PC-3 (cell line): ENCODE data around the gene DDOST. TPM values are rescaled to one million over a fixed set of nuclear protein-coding genes. Genes with fewer than 3 reads are reported as not detected.

Source experiments
- ATAC-seq: fragments of 200-7000 bp; cut with Tn5 transposase; 2 replicates; pipeline ENCODE4 v1.9.1; 2020; ENCODE audit warnings: mild to moderate bottlenecking, moderate library complexity
- Bru-seq: library from RNA; stranded (reverse); fragments of 400-500 nt; gene quantifications from one replicate; lab custom pipeline; 2021; lab: Mats Ljungman, UMichigan
- BruChase-seq, 2 experiments: library from RNA; stranded (reverse); fragments of 400-500 nt; gene quantifications; one replicate each; lab custom pipeline; 2021; lab: Mats Ljungman, UMichigan
- BruUV-seq: library from RNA; stranded (reverse); fragments of 400-500 nt; replicated peaks from 2 replicates; lab custom pipeline; 2021; lab: Mats Ljungman, UMichigan
- CTCF ChIA-PET: fragments of 300-600 bp; sonication (Branson Sonifier 250); formaldehyde crosslinking; loops from one replicate; lab custom pipeline; 2022; ENCODE audit warnings: antibody characterized with exemption; lab: Charles Lee
- POLR2A ChIA-PET: fragments of 300-600 bp; sonication (Branson Sonifier 250); formaldehyde crosslinking; loops from one replicate; lab custom pipeline; 2022; ENCODE audit warnings: antibody characterized with exemption; ENCODE audit not compliant: unreplicated experiment; lab: Charles Lee
- DNase-seq: peaks from one replicate; pipeline ENCODE4 v3.0.0-alpha.2; 2015
- H2AFZ ChIP-seq: fragments of 300-600 bp; sonication (generic); 2 replicates; pipeline ENCODE4 v1.6.0; 2016; ENCODE audit warnings: antibody characterized with exemption, low read length
- H3F3A ChIP-seq: fragments of 300-600 bp; sonication (generic); one replicate; pipeline ENCODE4 v1.6.0; 2017; ENCODE audit warnings: antibody characterized with exemption, low read length, control low read depth, mild to moderate bottlenecking; ENCODE audit not compliant: unreplicated experiment
- H3K27ac ChIP-seq: fragments of 300-600 bp; sonication (generic); 2 replicates; pipeline ENCODE4 v1.5.1; 2016; ENCODE audit warnings: mild to moderate bottlenecking, low read length
- H3K27me3 ChIP-seq: fragments of 300-600 bp; sonication (generic); 2 replicates; pipeline ENCODE4 v1.6.1; 2016; ENCODE audit warnings: low read length, mixed read lengths
- H3K36me3 ChIP-seq: fragments of 300-600 bp; sonication (generic); 2 replicates; pipeline ENCODE4 v1.6.1; 2016; ENCODE audit warnings: low read depth, mixed run types, low read length, mixed read lengths
- H3K4me1 ChIP-seq: fragments of 300-600 bp; sonication (generic); 2 replicates; pipeline ENCODE4 v1.5.1; 2016; ENCODE audit warnings: low read length; ENCODE audit not compliant: insufficient read depth
- H3K4me2 ChIP-seq: fragments of 300-600 bp; sonication (generic); 2 replicates; pipeline ENCODE4 v1.6.0; 2016; ENCODE audit warnings: low read length
- H3K4me3 ChIP-seq: fragments of 300-600 bp; sonication (generic); 2 replicates; pipeline ENCODE4 v1.5.1; 2016; ENCODE audit warnings: mild to moderate bottlenecking, low read length, mixed read lengths
- H3K79me2 ChIP-seq: fragments of 300-600 bp; sonication (generic); 2 replicates; pipeline ENCODE4 v1.6.1; 2017; ENCODE audit warnings: low read length, mixed read lengths
- H3K9ac ChIP-seq: fragments of 300-600 bp; sonication (generic); 2 replicates; pipeline ENCODE4 v1.6.0; 2016; ENCODE audit warnings: mild to moderate bottlenecking, low read length
- H3K9me2 ChIP-seq: fragments of 300-600 bp; sonication (generic); replicated peaks from 2 replicates; pipeline ENCODE4 v1.6.1; 2016; ENCODE audit warnings: mixed run types, low read length, mixed read lengths
- H3K9me3 ChIP-seq: fragments of 300-600 bp; sonication (generic); 2 replicates; pipeline ENCODE4 v1.6.1; 2016; ENCODE audit warnings: low read length, mixed read lengths
- H4K20me1 ChIP-seq: fragments of 300-600 bp; sonication (generic); 2 replicates; pipeline ENCODE4 v1.6.1; 2016; ENCODE audit warnings: low read length, mixed read lengths
- EZH2 ChIP-seq: fragments of 300-600 bp; sonication (generic); IDR thresholded peaks from one replicate; pipeline ENCODE4 v1.6.1; 2017; ENCODE audit warnings: antibody characterized with exemption, mild to moderate bottlenecking, low read length; ENCODE audit not compliant: unreplicated experiment
- EZH2phosphoT487 ChIP-seq: fragments of 300-600 bp; sonication (generic); IDR thresholded peaks from 2 replicates; pipeline ENCODE4 v1.6.1; 2018; ENCODE audit warnings: mild to moderate bottlenecking, antibody characterized with exemption, low read length, borderline replicate concordance
- intact Hi-C: fragments of 100-400 bp; cut with micrococcal nuclease; formaldehyde crosslinking; loops from 2 replicates; pipeline ENCODE4 v1.9.0; 2023
- long read RNA-seq: library from polyadenylated mRNA; unstranded; transcript quantifications from one replicate; pipeline ENCODE4 v2.0.0, GENCODE V29; 2021; ENCODE audit not compliant: unreplicated experiment
- total RNA-seq: library from RNA; depleted of rRNA; stranded (reverse); fragments of >200 nt; gene quantifications from 2 replicates; pipeline ENCODE4 v1.2.3, GENCODE V29; 2014; rRNA removed
- TF ChIP-seq, protein P1 (sequence below): fragments of 300-600 bp; sonication (generic); conservative IDR thresholded peaks from 2 replicates; pipeline ENCODE4 v1.5.1; 2017; ENCODE audit warnings: antibody characterized with exemption, low read depth, mild to moderate bottlenecking, low read length

Gene DDOST
- 334 and 357 TPM in 2 replicates for total RNA-seq
- Bru-seq, nascent RNA, result percentile 98 among the genes with signal in this experiment
- percentile 98 among the genes with signal in this experiment for BruChase-seq, experiment 1, labeled RNA remaining after a 6-hour chase
- BruChase-seq, experiment 2, labeled RNA remaining after a 2-hour chase, result percentile 97 among the genes with signal in this experiment
- long read RNA-seq, transcript DDOST-205 (2 exons, 766 nt), result minor isoform, 5 of 1,451 reads
- long read RNA-seq, transcript DDOST-202 (11 exons, 2,126 nt), result major isoform, 1,283 of 1,451 reads
- long read RNA-seq, partial matches to known transcripts, result 64 of 1,451 reads
- long read RNA-seq, other reads (novel, unspliced or antisense), result 99 of 1,451 reads

- peak within 1 kb of the TSS; percentile 72 for H2AFZ ChIP-seq
- peak within 1 kb of the TSS; percentile 96 for H3K9ac ChIP-seq
- ATAC-seq (peak; percentile 96), DNase-seq (peak; percentile 99)
- ChIA-PET POLR2A (interaction anchor here (0.6 to 1.0 kb wide), 3 partner anchors 28 to 155 kb away, joined by 3 to 4 read pairs (median 4); partner anchors contain the start of gene CDA), CTCF (interaction anchor here (0.6 to 0.9 kb wide), 2 partner anchors 18 to 73 kb away, joined by 3 to 11 read pairs; partner anchors contain the start of gene CDA)
- H3K9me2 ChIP-seq, result no peaks in the 10 kb centered on the region
- H3K79me2 ChIP-seq, result peaks cover 47% of the 10 kb centered on the region
- H4K20me1 ChIP-seq, result no peaks in the 10 kb centered on the region
- TSS peak; percentile 93 for BruUV-seq
- no peak for TF ChIP-seq EZH2phosphoT487
- TF ChIP-seq, protein P1, sequence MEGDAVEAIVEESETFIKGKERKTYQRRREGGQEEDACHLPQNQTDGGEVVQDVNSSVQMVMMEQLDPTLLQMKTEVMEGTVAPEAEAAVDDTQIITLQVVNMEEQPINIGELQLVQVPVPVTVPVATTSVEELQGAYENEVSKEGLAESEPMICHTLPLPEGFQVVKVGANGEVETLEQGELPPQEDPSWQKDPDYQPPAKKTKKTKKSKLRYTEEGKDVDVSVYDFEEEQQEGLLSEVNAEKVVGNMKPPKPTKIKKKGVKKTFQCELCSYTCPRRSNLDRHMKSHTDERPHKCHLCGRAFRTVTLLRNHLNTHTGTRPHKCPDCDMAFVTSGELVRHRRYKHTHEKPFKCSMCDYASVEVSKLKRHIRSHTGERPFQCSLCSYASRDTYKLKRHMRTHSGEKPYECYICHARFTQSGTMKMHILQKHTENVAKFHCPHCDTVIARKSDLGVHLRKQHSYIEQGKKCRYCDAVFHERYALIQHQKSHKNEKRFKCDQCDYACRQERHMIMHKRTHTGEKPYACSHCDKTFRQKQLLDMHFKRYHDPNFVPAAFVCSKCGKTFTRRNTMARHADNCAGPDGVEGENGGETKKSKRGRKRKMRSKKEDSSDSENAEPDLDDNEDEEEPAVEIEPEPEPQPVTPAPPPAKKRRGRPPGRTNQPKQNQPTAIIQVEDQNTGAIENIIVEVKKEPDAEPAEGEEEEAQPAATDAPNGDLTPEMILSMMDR, result peak; percentile 39; the same call in 1 of the 2 replicates
- H3K9me3 ChIP-seq, result no peaks in the 10 kb centered on the region
- peak within 1 kb of the TSS; percentile 95 for H3K4me2 ChIP-seq
- no peaks in the 10 kb centered on the region for H3K27me3 ChIP-seq
- no peaks in the 10 kb centered on the region for H3F3A ChIP-seq
- intact Hi-C loops, result loop anchor here (5.0 kb wide), 1 partner anchor 126 kb away; the partner anchor contains the start of gene HP1BP3
- peak within 1 kb of the TSS; percentile 97 for H3K4me3 ChIP-seq
- H3K27ac ChIP-seq, result peak within 1 kb of the TSS; percentile 24; the same call in 1 of the 2 replicates
- peaks cover 8% of the 10 kb centered on the region; the same call in 1 of the 2 replicates for H3K4me1 ChIP-seq
- H3K36me3 ChIP-seq, result peaks cover 20% of the 10 kb centered on the region; the same call in 1 of the 2 replicates
Measured at GRCh38 chr1:20661207-20662109, at the start of gene DDOST. Gene DDOST (minus strand): TSS chr1:20661369. CDS start chr1:20661350, 19 bp downstream.

DNA sequence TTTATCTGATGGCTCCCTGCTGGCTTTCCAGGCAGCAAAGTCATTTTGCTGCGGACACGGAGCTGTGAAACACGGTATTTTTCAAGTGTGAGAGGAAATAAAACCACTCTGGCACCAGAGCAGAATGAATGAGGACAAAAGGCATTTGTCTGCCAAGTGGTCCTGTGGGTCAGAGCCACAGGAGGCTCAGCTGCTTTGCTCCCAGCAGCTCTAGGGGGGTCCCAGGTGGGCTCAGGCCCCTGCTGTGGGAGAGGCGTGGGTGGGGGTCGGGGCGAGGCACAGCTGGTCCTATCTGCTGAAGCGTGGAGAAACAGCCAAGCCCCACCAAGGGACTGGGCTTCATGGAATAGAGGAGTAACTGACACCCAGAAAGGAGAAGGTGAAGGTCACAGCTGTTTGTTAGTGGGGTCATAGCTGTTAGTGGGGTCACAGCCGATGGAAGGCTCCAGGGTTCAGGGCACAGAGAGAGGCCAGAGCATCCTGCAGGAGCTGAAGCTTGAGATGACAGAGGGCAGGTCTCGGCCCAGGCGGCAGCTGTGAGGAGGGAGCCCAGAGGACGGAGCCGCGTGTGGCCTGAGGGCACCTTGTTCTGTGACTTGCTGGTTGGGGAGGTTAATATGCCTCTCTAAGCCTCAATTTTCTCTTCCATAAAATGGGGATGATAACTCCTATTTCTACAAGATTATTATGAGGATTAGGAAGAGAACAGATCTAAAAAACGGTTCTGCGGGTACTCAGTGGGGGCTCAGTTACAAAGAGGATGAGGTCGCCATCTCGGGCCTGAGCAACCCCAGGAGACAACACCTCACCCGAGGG lies 49.5 kb upstream of the DDOST start:
- no peaks in the 10 kb centered on the region for H3K27me3 ChIP-seq
- no TSS peak for BruUV-seq
- no peaks in the 10 kb centered on the region for H3K4me1 ChIP-seq
- ChIA-PET CTCF (no interaction called here), POLR2A (no interaction called here)
- H3K36me3 ChIP-seq, result no peaks in the 10 kb centered on the region
- DNase-seq, result no peak
- no peak overlapping the region for H3K27ac ChIP-seq
- no peak overlapping the region for H2AFZ ChIP-seq
- no peaks in the 10 kb centered on the region for H3F3A ChIP-seq
- H3K79me2 ChIP-seq, result no peaks in the 10 kb centered on the region
- TF ChIP-seq, protein P1, result no peak
- TF ChIP-seq EZH2, result no peak
- TF ChIP-seq EZH2phosphoT487, result no peak
- no peaks in the 10 kb centered on the region for H3K9me3 ChIP-seq
- H3K9me2 ChIP-seq, result no peaks in the 10 kb centered on the region
- intact Hi-C loops, result no loop called here
- no peaks in the 10 kb centered on the region for H4K20me1 ChIP-seq
- H3K4me2 ChIP-seq, result no peak overlapping the region
- ATAC-seq, result no peak
- H3K9ac ChIP-seq, result no peak overlapping the region
- no peak overlapping the region for H3K4me3 ChIP-seq
